A549 (cell line): ENCODE measurements around the gene SERTAD1. TPM values are rescaled to one million over a fixed set of nuclear protein-coding genes. Genes with fewer than 3 reads are reported as not detected.
A peak's percentile ranks its signal among the peaks of the same experiment; 100 is the strongest.

ENCODE experiments used
- ATAC-seq, 2 experiments: fragments of 200-7000 bp in 1 of 2; fragments of >200 bp in 1 of 2; cut with Nextera tagmentation in 1 of 2; cut with Tn5 transposase in 1 of 2; 3 replicates each; pipeline versions ENCODE4 v1.8.0 to v1.9.1; 2018 to 2020; ENCODE audit warnings: mild to moderate bottlenecking in 1 of 2, moderate library complexity in 1 of 2
- CTCF ChIA-PET: fragments of 300-600 bp; sonication (Branson Sonifier 250); formaldehyde crosslinking; extraction: SDS; loops from one replicate; lab custom pipeline; 2021; ENCODE audit warnings: antibody characterized with exemption, inconsistent platforms; lab: Yijun Ruan, JAX
- POLR2A ChIA-PET: fragments of 350-600 bp; formaldehyde crosslinking; extraction: SDS; loops from one replicate; lab custom pipeline; 2021; ENCODE audit warnings: antibody characterized with exemption, inconsistent platforms; lab: Yijun Ruan, JAX
- DNase-seq, 2 experiments: peaks; one replicate each; pipeline versions ENCODE4 v3.0.0 to v3.0.0-alpha.2; 2011 to 2016; ENCODE audit warnings: low read depth in 1 of 2, low spot score in 1 of 2
- FAIRE-seq: peaks from 2 replicates; lab custom pipeline; 2011; peaks lifted over from hg19 to GRCh38; lab: Jason Lieb, UNC
- H3K27ac ChIP-seq, 2 experiments: fragments of >200 bp; sonication (Bioruptor Twin); formaldehyde crosslinking; 3 replicates each; pipeline ENCODE4 v1.5.1; 2016 to 2017
- H3K4me1 ChIP-seq: fragments of >200 bp; sonication (Bioruptor Twin); formaldehyde crosslinking; 3 replicates; pipeline ENCODE4 v1.6.1; 2016
- H3K4me2 ChIP-seq: fragments of >200 bp; sonication (Bioruptor Twin); formaldehyde crosslinking; 3 replicates; pipeline ENCODE4 v1.6.1; 2016
- H3K4me3 ChIP-seq: fragments of >200 bp; sonication (Bioruptor Twin); formaldehyde crosslinking; 3 replicates; pipeline ENCODE4 v1.5.1; 2016
- H3K9me3 ChIP-seq: fragments of >200 bp; sonication (Bioruptor Twin); formaldehyde crosslinking; 3 replicates; pipeline ENCODE4 v1.6.1; 2016
- CHD2 ChIP-seq: fragments of 150-350 bp; IDR thresholded peaks from 2 replicates; pipeline ENCODE4 v1.6.1; 2014; ENCODE audit warnings: low read length; ENCODE audit not compliant: partially characterized antibody
- EHF ChIP-seq: fragments of 250-450 bp; sonication (Bioruptor Pico); IDR thresholded peaks from 2 replicates; pipeline ENCODE4 v1.5.0; 2020; ENCODE audit warnings: mild to moderate bottlenecking
- ESRRA ChIP-seq: fragments of 150-350 bp; IDR thresholded peaks from 2 replicates; pipeline ENCODE4 v1.6.1; 2014; ENCODE audit warnings: mild to moderate bottlenecking, low read length, borderline replicate concordance
- FOSB ChIP-seq: fragments of 250-450 bp; sonication (Bioruptor Pico); IDR thresholded peaks from 2 replicates; pipeline ENCODE4 v1.5.0; 2020; ENCODE audit warnings: mild to moderate bottlenecking, moderate library complexity
- GATA3 ChIP-seq: IDR thresholded peaks from 2 replicates; pipeline ENCODE4 v1.6.1; 2012; ENCODE audit warnings: borderline replicate concordance
- HEYL ChIP-seq: fragments of 250-450 bp; sonication (Bioruptor Pico); IDR thresholded peaks from 2 replicates; pipeline ENCODE4 v1.8.0; 2021; ENCODE audit warnings: mild to moderate bottlenecking, moderate library complexity
- KDM1A ChIP-seq: fragments of 200-600 bp; sonication (generic); IDR thresholded peaks from 2 replicates; pipeline ENCODE4 v1.6.1; 2016; ENCODE audit warnings: low read depth, mild to moderate bottlenecking
- KDM5A ChIP-seq: fragments of 200-600 bp; sonication (generic); IDR thresholded peaks from 2 replicates; pipeline ENCODE4 v1.6.1; 2016; ENCODE audit warnings: antibody characterized with exemption, mild to moderate bottlenecking
- MAFK ChIP-seq: fragments of 450-650 bp; IDR thresholded peaks from 2 replicates; pipeline ENCODE4 v1.6.1; 2014; ENCODE audit not compliant: partially characterized antibody
- MYC ChIP-seq: IDR thresholded peaks from 2 replicates; pipeline ENCODE4 v1.6.1; 2012; ENCODE audit warnings: mild to moderate bottlenecking, inconsistent platforms, low read length, improper control_type of control experiment, borderline replicate concordance
- NFE2L2 ChIP-seq: fragments of 150-350 bp; conservative IDR thresholded peaks from 2 replicates; pipeline ENCODE4 v1.6.1; 2014; ENCODE audit warnings: low read length
- PHF8 ChIP-seq: fragments of 200-600 bp; sonication (generic); IDR thresholded peaks from 2 replicates; pipeline ENCODE4 v1.6.1; 2016; ENCODE audit warnings: low read depth, mild to moderate bottlenecking, antibody characterized with exemption, moderate library complexity, borderline replicate concordance
- RCOR1 ChIP-seq: fragments of 150-350 bp; IDR thresholded peaks from 2 replicates; pipeline ENCODE4 v1.6.1; 2014; ENCODE audit warnings: antibody characterized with exemption, low read length, low read depth
- RFX5 ChIP-seq: fragments of 450-650 bp; IDR thresholded peaks from 2 replicates; pipeline ENCODE4 v1.7.1; 2014; ENCODE audit warnings: antibody characterized with exemption, mild to moderate bottlenecking, moderate library complexity
- RNF2 ChIP-seq: fragments of 200-600 bp; sonication (generic); IDR thresholded peaks from 2 replicates; pipeline ENCODE4 v1.6.1; 2016; ENCODE audit warnings: low read depth, mild to moderate bottlenecking, antibody characterized with exemption, moderate library complexity, borderline replicate concordance
- SMC3 ChIP-seq: fragments of >200 bp; sonication (Bioruptor Twin); formaldehyde crosslinking; IDR thresholded peaks from 3 replicates; pipeline ENCODE4 v1.6.1; 2018; ENCODE audit warnings: inconsistent platforms
- SREBF2 ChIP-seq: fragments of 450-650 bp; IDR thresholded peaks from 2 replicates; pipeline ENCODE4 v1.6.1; 2014; ENCODE audit warnings: mild to moderate bottlenecking, moderate library complexity
- TP53 ChIP-seq: fragments of 250-450 bp; sonication (Bioruptor Pico); IDR thresholded peaks from 2 replicates; pipeline ENCODE4 v1.5.0; 2021; ENCODE audit warnings: mild to moderate bottlenecking, moderate library complexity
- WGBS: methylation state at CpG from one replicate; pipeline ENCODE4 v1.1.6; 2017; ENCODE audit errors: missing lambda C conversion rate; 5-methylcytosine and 5-hydroxymethylcytosine counted together
- polyA plus RNA-seq, 4 experiments: library from polyadenylated mRNA; depleted of rRNA in 3 of 4; stranded (reverse); fragments of >200 nt; fragmentation: RNase III in 1 of 4; extraction: RNeasy Plus Mini Kit Qiagen cat#74134 plus additional on column Dnase treatment in 1 of 4; gene quantifications; 2 replicates in 3 of 4; 3 replicates in 1 of 4; pipeline ENCODE4 v1.2.3, GENCODE V29; 2011 to 2017
- TF ChIP-seq, protein P1 (sequence below): fragments of >200 bp; sonication (Bioruptor Twin); formaldehyde crosslinking; IDR thresholded peaks from 3 replicates; pipeline ENCODE4 v1.5.1; 2016
- TF ChIP-seq, protein P2 (sequence below): fragments of >200 bp; sonication (Bioruptor Twin); formaldehyde crosslinking; IDR thresholded peaks from 3 replicates; pipeline ENCODE4 v1.6.1; 2016
- TF ChIP-seq, protein P3 (sequence below): IDR thresholded peaks from 2 replicates; pipeline ENCODE4 v1.6.1; 2012
- TF ChIP-seq, protein P4 (sequence below): fragments of 200-600 bp; sonication (generic); IDR thresholded peaks from 2 replicates; pipeline ENCODE4 v1.6.1; 2016; ENCODE audit warnings: antibody characterized with exemption, mild to moderate bottlenecking, moderate library complexity
- TF ChIP-seq, protein P5 (sequence below): fragments of >200 bp; sonication (Bioruptor Twin); formaldehyde crosslinking; IDR thresholded peaks from 2 replicates; pipeline ENCODE4 v1.6.1; 2016

SERTAD1 gene
- polyA plus RNA-seq, 2 of the 4 experiments (the other 2 are of a cell fraction): 10.7 to 13.6 TPM

DNA sequence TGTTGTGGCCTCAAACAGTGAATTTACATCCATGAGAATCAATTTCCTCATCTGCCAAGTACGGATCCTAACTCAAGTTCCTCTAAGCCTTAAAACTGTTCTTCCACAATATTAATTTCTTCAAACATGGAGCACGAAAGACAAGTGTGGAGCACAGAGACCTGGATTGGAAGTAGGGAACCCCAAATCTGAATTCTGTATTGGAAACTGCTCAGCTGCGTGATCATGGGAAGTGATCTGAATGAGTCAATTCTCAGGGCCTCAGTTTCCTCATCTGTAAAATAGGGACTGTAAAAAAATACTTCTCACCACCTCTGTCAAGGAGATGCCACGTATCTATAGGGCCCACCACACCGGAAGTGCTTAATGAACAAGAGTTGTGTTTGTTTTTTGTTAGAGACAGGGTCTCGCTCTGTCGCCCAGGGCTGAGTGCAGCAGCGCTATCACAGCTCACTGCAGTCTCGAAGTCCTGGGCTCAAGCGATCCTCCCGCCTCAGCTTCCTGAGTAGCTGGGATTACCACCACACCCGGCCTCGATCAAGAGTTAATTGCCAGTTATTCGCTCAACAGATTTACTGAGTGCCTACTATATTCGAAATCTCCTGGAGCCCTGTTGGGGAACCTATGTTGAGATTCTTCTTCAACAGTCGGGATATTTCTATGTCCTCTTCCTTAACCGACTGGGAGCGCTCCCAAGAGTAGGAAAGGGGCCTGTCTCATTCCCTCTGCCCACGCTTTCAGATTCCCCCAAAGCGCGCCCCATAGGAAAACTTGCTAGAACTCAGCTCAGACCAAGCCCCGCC is 16.7 kb upstream of the SERTAD1 start:
- no peaks in the 10 kb centered on the region for H3K9me3 ChIP-seq
- peaks cover 23% of the 10 kb centered on the region for H3K4me1 ChIP-seq
- H3K4me2 ChIP-seq: peak overlapping the region; percentile 95
- peak overlapping the region; percentile 80 for H3K4me3 ChIP-seq
- POLR2A ChIA-PET: interaction anchor here (0.5 to 8.8 kb wide), 22 partner anchors 9 to 821 kb away, joined by 3 to 208 read pairs (median 6); partner anchors contain the start of genes BLVRB, C19orf47, PLD3 and PSMC4
- TF ChIP-seq RFX5: peak; percentile 21; the same call in 1 of the 2 replicates
- TF ChIP-seq MAFK: no peak
- peak; percentile 71; the same call in 1 of the 2 replicates for TF ChIP-seq KDM1A
- no peak for TF ChIP-seq KDM5A
- no peak for TF ChIP-seq SREBF2
- TF ChIP-seq FOSB: 0 out of 2 replicates have a peak, but pooled peaks have one; percentile 39
- no peak for TF ChIP-seq NFE2L2
- no peak for DNase-seq
- FAIRE-seq: no peak
- CTCF ChIA-PET: interaction anchor here (0.9 to 46.6 kb wide), 13 partner anchors 12 to 228 kb away, joined by 3 to 950 read pairs (median 4); partner anchors contain the start of genes BLVRB, PRX, SERTAD1 and SPTBN4
- WGBS: 31% methylated on average over 22 of the region's 22 CpGs
- H3K27ac ChIP-seq: peak overlapping the region; percentile 88 to 97
- no peak for ATAC-seq

DNA sequence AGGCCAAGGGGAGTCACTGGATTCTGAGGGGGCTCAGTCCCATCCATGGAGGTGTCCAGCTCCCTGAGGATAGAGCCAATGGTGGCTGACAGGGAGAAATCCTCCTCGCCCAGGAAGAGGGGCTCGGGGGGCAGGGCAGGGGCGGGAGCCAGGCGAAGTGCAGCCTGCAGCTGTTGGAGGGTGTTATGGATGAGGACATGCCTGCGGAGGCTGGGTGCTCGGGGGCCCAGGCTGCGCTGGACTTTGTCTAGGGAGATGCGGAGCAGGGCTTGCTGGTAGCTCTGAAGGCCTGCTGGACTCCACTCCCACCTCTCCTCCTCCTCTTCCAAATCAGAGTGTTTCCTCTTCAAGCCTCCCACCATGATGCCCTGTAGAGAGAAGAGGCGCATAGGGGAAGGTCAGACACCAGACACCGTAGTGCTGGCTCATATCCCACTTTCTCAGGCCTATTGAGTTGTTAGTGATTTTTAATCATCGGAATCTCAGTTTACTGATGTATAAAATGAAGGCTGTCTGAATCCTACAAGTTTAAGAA is 16.0 kb upstream of the SERTAD1 start:
- H3K27ac ChIP-seq: no peak overlapping the region
- FAIRE-seq (no peak), DNase-seq (no peak)
- WGBS: 89% methylated on average over 10 of the region's 11 CpGs
- peaks cover 23% of the 10 kb centered on the region for H3K4me1 ChIP-seq
- POLR2A ChIA-PET: interaction anchor here (2.1 to 8.8 kb wide), 5 partner anchors 9 to 94 kb away, joined by 8 to 208 read pairs (median 62); partner anchors contain the start of genes BLVRB, C19orf47, PLD3 and SERTAD1
- CTCF ChIA-PET: interaction anchor here (0.9 to 46.6 kb wide), 8 partner anchors 18 to 228 kb away, joined by 3 to 950 read pairs (median 4); partner anchors contain the start of genes BLVRB, PRX, SERTAD1 and SPTBN4
- TF ChIP-seq MAFK (no peak), GATA3 (0 out of 2 replicates have a peak, but pooled peaks have one; percentile 0), RFX5 (no peak), SMC3 (no peak), MYC (no peak), KDM1A (no peak), EHF (no peak), RCOR1 (no peak), TP53 (CRISPR knock-in tag) (0 out of 2 replicates have a peak, but pooled peaks have one; percentile 12), PHF8 (no peak)
- TF ChIP-seq, protein P1, sequence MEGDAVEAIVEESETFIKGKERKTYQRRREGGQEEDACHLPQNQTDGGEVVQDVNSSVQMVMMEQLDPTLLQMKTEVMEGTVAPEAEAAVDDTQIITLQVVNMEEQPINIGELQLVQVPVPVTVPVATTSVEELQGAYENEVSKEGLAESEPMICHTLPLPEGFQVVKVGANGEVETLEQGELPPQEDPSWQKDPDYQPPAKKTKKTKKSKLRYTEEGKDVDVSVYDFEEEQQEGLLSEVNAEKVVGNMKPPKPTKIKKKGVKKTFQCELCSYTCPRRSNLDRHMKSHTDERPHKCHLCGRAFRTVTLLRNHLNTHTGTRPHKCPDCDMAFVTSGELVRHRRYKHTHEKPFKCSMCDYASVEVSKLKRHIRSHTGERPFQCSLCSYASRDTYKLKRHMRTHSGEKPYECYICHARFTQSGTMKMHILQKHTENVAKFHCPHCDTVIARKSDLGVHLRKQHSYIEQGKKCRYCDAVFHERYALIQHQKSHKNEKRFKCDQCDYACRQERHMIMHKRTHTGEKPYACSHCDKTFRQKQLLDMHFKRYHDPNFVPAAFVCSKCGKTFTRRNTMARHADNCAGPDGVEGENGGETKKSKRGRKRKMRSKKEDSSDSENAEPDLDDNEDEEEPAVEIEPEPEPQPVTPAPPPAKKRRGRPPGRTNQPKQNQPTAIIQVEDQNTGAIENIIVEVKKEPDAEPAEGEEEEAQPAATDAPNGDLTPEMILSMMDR: no peak
- TF ChIP-seq, protein P2, sequence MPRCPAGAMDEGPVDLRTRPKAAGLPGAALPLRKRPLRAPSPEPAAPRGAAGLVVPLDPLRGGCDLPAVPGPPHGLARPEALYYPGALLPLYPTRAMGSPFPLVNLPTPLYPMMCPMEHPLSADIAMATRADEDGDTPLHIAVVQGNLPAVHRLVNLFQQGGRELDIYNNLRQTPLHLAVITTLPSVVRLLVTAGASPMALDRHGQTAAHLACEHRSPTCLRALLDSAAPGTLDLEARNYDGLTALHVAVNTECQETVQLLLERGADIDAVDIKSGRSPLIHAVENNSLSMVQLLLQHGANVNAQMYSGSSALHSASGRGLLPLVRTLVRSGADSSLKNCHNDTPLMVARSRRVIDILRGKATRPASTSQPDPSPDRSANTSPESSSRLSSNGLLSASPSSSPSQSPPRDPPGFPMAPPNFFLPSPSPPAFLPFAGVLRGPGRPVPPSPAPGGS: no peak
- TF ChIP-seq, protein P3, sequence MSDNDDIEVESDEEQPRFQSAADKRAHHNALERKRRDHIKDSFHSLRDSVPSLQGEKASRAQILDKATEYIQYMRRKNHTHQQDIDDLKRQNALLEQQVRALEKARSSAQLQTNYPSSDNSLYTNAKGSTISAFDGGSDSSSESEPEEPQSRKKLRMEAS: no peak
- TF ChIP-seq, all 56 proteins: peak for 2
- Histone ChIP-seq H3K9me3 (no peaks in the 10 kb centered on the region), H3K4me2 (peak overlapping the region; percentile 95), H3K4me3 (no peak overlapping the region)
- no peak for ATAC-seq

DNA sequence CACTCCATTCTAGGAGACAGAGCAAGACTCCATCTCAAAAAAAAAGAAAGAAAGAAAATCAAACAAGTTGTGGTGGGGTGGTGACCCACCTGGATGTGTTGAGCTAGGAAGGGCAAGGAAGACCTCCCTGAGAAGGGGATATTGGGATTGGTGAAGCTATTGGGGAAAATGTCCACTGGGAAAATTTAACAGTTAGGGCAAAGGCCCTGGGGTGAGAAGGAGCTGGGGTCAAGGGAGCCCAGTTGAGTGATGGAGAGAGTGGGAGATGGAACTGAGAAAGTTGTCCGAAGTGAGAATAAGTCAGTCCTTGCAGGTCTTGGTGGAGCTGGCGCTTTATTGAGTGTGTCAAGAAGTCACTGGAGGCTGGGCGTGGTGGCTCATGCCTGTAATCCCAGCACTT is 12.5 kb upstream of the SERTAD1 start:
- FAIRE-seq (no peak), DNase-seq (no peak), ATAC-seq (no peak)
- ChIA-PET CTCF (interaction anchor here (0.5 to 46.6 kb wide), 8 partner anchors 15 to 154 kb away, joined by 3 to 950 read pairs (median 4); partner anchors contain the start of genes BLVRB, PRX, SERTAD1 and SPTBN4), POLR2A (interaction anchor here (8.8 kb wide), 1 partner anchor 13 kb away, joined by 208 read pairs; the partner anchor contains the start of gene SERTAD1)
- no peak overlapping the region for H3K4me2 ChIP-seq
- peaks cover 25% of the 10 kb centered on the region for H3K4me1 ChIP-seq
- H3K27ac ChIP-seq: no peak overlapping the region
- H3K9me3 ChIP-seq: no peaks in the 10 kb centered on the region
- WGBS: 90% methylated on average over 3 of the region's 3 CpGs
- no peak overlapping the region for H3K4me3 ChIP-seq
- no peak for TF ChIP-seq KDM1A
- TF ChIP-seq PHF8: no peak
- TF ChIP-seq CHD2: no peak
- TF ChIP-seq HEYL (CRISPR knock-in tag): no peak
- TF ChIP-seq MAFK: no peak
- TF ChIP-seq ESRRA: no peak
- TF ChIP-seq, protein P4, sequence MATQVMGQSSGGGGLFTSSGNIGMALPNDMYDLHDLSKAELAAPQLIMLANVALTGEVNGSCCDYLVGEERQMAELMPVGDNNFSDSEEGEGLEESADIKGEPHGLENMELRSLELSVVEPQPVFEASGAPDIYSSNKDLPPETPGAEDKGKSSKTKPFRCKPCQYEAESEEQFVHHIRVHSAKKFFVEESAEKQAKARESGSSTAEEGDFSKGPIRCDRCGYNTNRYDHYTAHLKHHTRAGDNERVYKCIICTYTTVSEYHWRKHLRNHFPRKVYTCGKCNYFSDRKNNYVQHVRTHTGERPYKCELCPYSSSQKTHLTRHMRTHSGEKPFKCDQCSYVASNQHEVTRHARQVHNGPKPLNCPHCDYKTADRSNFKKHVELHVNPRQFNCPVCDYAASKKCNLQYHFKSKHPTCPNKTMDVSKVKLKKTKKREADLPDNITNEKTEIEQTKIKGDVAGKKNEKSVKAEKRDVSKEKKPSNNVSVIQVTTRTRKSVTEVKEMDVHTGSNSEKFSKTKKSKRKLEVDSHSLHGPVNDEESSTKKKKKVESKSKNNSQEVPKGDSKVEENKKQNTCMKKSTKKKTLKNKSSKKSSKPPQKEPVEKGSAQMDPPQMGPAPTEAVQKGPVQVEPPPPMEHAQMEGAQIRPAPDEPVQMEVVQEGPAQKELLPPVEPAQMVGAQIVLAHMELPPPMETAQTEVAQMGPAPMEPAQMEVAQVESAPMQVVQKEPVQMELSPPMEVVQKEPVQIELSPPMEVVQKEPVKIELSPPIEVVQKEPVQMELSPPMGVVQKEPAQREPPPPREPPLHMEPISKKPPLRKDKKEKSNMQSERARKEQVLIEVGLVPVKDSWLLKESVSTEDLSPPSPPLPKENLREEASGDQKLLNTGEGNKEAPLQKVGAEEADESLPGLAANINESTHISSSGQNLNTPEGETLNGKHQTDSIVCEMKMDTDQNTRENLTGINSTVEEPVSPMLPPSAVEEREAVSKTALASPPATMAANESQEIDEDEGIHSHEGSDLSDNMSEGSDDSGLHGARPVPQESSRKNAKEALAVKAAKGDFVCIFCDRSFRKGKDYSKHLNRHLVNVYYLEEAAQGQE: no peak
- TF ChIP-seq, protein P5, sequence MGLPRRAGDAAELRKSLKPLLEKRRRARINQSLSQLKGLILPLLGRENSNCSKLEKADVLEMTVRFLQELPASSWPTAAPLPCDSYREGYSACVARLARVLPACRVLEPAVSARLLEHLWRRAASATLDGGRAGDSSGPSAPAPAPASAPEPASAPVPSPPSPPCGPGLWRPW: no peak
- no peak for TF ChIP-seq NFE2L2
- TF ChIP-seq RNF2: no peak
